ENCODE results near the gene CACNA1B. TPM values are rescaled to one million over a fixed set of nuclear protein-coding genes. Genes with fewer than 3 reads are reported as not detected.

CACNA1B gene
- total and polyA plus RNA-seq, 8 donors: 0.15 to 0.34 (median 0.29) TPM; not detected in 1

DNA sequence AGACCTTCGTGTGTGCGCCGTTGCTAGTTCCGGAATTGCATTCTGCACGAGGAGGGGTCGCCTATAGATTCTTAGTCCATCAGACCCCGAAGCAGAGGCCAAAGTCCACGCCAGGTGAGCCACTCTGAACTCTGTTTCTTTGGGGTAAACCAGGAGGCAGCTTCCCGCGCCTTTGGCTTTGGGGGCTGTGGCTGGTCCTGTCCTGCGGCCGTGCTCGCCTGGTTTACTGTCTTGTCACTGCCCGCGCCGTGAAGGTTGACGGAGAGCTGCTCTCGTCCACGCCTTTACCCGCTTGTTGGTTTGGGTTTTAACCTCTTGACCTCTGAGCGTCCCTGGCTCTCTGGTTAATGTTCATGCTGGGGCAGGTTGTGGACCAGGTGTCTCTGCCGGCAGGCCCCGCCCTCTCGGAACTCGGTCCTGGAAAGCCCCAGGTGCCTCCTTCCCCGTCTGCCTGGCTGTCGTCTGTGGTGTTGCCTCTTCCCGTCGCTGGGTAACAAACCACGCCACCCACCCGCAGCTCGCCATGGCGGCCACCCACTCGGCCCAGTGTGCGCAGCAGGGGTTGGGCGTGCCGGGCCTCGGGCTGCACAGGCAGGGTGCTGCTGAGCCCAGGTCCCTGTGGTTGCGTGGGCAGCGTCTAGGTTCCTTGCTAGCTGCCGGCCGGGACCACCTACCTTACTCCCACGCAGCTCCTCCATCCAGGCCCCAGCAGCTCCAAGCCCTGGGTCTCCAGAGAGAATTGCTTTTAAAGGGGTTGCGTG, 44.6 kb upstream of the CACNA1B start:
- DNase-seq: peak in 1 of 4 donors; percentile 64
- Histone ChIP-seq H3K27ac (no peak overlapping the region), H3K9me3 (no peaks in the 10 kb centered on the region), H3K27me3 (no peaks in the 10 kb centered on the region), H3K4me1 (no peaks in the 10 kb centered on the region), H3K4me3 (no peak overlapping the region), H3K36me3 (peaks cover 0 to 100% of the 10 kb centered on the region in 2 donors)
- ATAC-seq: no peak
- intact Hi-C loops (cut with DNase I): no loop called here
- TF ChIP-seq, protein P1, sequence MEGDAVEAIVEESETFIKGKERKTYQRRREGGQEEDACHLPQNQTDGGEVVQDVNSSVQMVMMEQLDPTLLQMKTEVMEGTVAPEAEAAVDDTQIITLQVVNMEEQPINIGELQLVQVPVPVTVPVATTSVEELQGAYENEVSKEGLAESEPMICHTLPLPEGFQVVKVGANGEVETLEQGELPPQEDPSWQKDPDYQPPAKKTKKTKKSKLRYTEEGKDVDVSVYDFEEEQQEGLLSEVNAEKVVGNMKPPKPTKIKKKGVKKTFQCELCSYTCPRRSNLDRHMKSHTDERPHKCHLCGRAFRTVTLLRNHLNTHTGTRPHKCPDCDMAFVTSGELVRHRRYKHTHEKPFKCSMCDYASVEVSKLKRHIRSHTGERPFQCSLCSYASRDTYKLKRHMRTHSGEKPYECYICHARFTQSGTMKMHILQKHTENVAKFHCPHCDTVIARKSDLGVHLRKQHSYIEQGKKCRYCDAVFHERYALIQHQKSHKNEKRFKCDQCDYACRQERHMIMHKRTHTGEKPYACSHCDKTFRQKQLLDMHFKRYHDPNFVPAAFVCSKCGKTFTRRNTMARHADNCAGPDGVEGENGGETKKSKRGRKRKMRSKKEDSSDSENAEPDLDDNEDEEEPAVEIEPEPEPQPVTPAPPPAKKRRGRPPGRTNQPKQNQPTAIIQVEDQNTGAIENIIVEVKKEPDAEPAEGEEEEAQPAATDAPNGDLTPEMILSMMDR (IDR thresholded peaks at IDR 0.05): no peak

DNA sequence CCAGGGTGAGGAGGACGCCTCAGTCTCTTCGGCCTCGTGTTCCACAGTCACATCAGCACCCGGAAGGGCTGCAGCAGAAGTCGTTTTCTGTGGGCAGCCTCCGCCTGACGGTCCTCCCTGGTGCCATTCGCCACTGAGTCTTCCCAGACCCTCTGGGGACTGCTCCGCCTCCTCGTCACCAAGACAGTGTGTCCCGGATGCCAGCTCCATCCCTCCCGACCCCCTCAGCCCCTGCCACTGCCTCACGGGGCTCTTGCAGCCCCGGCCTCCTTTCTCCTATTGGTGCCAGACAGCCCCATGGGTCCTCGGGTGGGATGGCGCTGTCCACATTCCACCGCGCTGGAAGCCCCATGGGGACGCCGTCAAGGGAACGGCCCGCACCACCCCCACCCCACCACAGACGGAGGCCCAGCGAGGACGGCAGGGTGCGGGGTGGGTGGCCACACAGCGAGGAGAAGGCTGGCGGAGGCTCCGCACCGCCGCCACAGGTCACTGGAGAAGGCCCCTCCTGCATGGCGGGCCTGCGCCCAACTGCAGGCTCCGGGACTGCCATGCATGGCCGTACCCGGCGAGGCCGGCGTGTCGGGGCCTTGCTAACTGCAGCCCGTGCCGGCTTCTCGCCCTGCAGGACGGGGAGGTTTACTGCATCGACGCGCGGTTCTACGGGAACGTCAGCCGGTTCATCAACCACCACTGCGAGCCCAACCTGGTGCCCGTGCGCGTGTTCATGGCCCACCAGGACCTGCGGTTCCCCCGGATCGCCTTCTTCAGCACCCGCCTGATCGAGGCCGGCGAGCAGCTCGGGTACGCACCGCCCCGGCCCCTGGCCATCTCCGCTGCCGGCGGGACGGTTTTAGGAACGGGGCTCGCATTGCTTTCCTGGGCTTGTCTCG, 43.6 kb upstream of the CACNA1B start:
- H3K4me3 ChIP-seq: no peak overlapping the region
- DNase-seq: peak in 1 of 4 donors; percentile 74
- peaks cover 0 to 96% of the 10 kb centered on the region in 2 donors for H3K36me3 ChIP-seq
- ATAC-seq: no peak
- intact Hi-C loops (cut with DNase I): no loop called here
- no peaks in the 10 kb centered on the region for H3K27me3 ChIP-seq
- H3K4me1 ChIP-seq: no peaks in the 10 kb centered on the region
- TF ChIP-seq, protein P1 (IDR thresholded peaks at IDR 0.05): no peak
- peaks cover 0 to 4% of the 10 kb centered on the region in 2 donors for H3K9me3 ChIP-seq
- H3K27ac ChIP-seq: no peak overlapping the region

DNA sequence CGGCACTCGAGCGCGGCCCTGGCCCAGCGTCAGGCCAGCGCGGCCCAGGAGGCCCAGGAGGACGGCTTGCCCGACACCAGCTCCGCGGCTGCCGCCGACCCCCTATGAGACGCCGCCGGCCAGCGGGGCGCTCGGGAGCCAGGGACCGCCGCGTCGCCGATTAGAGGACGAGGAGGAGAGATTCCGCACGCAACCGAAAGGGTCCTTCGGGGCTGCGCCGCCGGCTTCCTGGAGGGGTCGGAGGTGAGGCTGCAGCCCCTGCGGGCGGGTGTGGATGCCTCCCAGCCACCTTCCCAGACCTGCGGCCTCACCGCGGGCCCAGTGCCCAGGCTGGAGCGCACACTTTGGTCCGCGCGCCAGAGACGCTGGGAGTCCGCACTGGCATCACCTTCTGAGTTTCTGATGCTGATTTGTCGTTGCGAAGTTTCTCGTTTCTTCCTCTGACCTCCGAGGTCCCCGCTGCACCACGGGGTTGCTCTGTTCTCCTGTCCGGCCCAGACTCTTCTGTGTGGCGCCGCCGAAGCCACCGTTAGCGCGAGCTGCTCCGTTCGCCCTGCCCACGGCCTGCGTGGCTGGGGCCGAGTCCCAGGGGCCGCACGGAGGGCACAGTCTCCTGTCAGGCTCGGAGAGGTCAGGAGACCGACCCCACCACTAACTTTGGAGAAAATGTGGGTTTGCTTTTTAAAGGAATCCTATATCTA, 42.6 kb upstream of the CACNA1B start:
- TF ChIP-seq, protein P1 (IDR thresholded peaks at IDR 0.05): no peak
- H3K27ac ChIP-seq: no peak overlapping the region
- peaks cover 0 to 4% of the 10 kb centered on the region in 2 donors for H3K9me3 ChIP-seq
- peaks cover 0 to 86% of the 10 kb centered on the region in 2 donors for H3K36me3 ChIP-seq
- no peaks in the 10 kb centered on the region for H3K27me3 ChIP-seq
- no peak overlapping the region for H3K4me3 ChIP-seq
- intact Hi-C loops (cut with DNase I): no loop called here
- ATAC-seq: no peak
- no peaks in the 10 kb centered on the region for H3K4me1 ChIP-seq
- DNase-seq: peak in 1 of 4 donors; percentile 73

DNA sequence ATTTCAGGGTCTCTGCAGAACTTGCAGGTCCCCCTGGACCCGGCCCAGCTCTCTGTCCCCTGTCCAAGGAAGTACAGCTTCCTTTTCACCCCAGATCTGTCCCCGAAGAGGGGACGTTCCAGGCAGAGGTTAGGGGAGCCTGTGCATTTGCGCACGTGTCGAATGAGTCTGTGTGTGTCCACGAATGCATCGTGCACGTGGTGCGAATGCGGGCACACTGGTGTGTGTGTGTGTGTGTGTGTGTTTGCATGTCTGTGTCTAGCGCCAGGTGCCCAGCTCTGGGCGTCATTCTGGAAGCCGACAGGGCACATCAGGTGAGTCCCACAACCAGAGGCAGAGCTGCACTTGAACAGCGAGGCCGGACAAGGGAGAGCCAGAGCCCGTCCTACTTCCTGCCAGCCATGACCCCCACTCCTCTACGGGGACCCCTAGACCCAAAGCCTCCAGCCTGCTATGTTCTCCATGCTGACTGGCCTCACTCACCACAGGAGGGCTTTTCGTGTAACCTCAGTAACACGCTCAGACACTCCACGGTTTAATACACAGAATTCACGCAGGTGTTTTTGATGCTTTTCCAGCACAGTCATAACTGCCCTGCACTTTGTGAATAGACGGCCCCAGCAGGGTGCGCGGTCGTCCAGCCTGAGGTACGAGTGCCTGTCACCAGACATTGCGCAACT, 41.3 kb upstream of the CACNA1B start:
- intact Hi-C loops (cut with DNase I): no loop called here
- Histone ChIP-seq H3K4me1 (no peaks in the 10 kb centered on the region), H3K27ac (no peak overlapping the region), H3K36me3 (peaks cover 0 to 73% of the 10 kb centered on the region in 2 donors), H3K9me3 (peaks cover 0 to 4% of the 10 kb centered on the region in 2 donors), H3K4me3 (no peak overlapping the region), H3K27me3 (no peaks in the 10 kb centered on the region)
- ATAC-seq (no peak), DNase-seq (peak in 1 of 4 donors; percentile 76)
- TF ChIP-seq, protein P1 (IDR thresholded peaks at IDR 0.05): no peak

Measured in left lung (tissue), 10 donors.